A549 (cell line): ENCODE data around the gene TGOLN2. TPM values are rescaled to one million over a fixed set of nuclear protein-coding genes. Genes with fewer than 3 reads are reported as not detected.

Experiments used
- ATAC-seq, 2 experiments: fragments of 200-7000 bp in 1 of 2; fragments of >200 bp in 1 of 2; cut with Nextera tagmentation in 1 of 2; cut with Tn5 transposase in 1 of 2; 3 replicates each; pipeline versions ENCODE4 v1.8.0 to v1.9.1; 2018 to 2020; ENCODE audit warnings: mild to moderate bottlenecking in 1 of 2, moderate library complexity in 1 of 2
- CTCF ChIA-PET: fragments of 300-600 bp; sonication (Branson Sonifier 250); formaldehyde crosslinking; extraction: SDS; loops from one replicate; lab custom pipeline; 2021; ENCODE audit warnings: antibody characterized with exemption, inconsistent platforms; lab: Yijun Ruan, JAX
- POLR2A ChIA-PET: fragments of 350-600 bp; formaldehyde crosslinking; extraction: SDS; loops from one replicate; lab custom pipeline; 2021; ENCODE audit warnings: antibody characterized with exemption, inconsistent platforms; lab: Yijun Ruan, JAX
- DNase-seq, 2 experiments: peaks; one replicate each; pipeline versions ENCODE4 v3.0.0 to v3.0.0-alpha.2; 2011 to 2016; ENCODE audit warnings: low read depth in 1 of 2, low spot score in 1 of 2
- FAIRE-seq: peaks from 2 replicates; lab custom pipeline; 2011; peaks lifted over from hg19 to GRCh38; lab: Jason Lieb, UNC
- H3K27ac ChIP-seq, 2 experiments: fragments of >200 bp; sonication (Bioruptor Twin); formaldehyde crosslinking; 3 replicates each; pipeline ENCODE4 v1.5.1; 2016 to 2017
- H3K4me1 ChIP-seq: fragments of >200 bp; sonication (Bioruptor Twin); formaldehyde crosslinking; 3 replicates; pipeline ENCODE4 v1.6.1; 2016
- H3K4me2 ChIP-seq: fragments of >200 bp; sonication (Bioruptor Twin); formaldehyde crosslinking; 3 replicates; pipeline ENCODE4 v1.6.1; 2016
- H3K4me3 ChIP-seq: fragments of >200 bp; sonication (Bioruptor Twin); formaldehyde crosslinking; 3 replicates; pipeline ENCODE4 v1.5.1; 2016
- H3K9me3 ChIP-seq: fragments of >200 bp; sonication (Bioruptor Twin); formaldehyde crosslinking; 3 replicates; pipeline ENCODE4 v1.6.1; 2016
- CBX8 ChIP-seq: fragments of 200-600 bp; sonication (generic); IDR thresholded peaks from 2 replicates; pipeline ENCODE4 v1.6.1; 2016
- CHD2 ChIP-seq: fragments of 150-350 bp; IDR thresholded peaks from 2 replicates; pipeline ENCODE4 v1.6.1; 2014; ENCODE audit warnings: low read length; ENCODE audit not compliant: partially characterized antibody
- ESRRA ChIP-seq: fragments of 150-350 bp; IDR thresholded peaks from 2 replicates; pipeline ENCODE4 v1.6.1; 2014; ENCODE audit warnings: mild to moderate bottlenecking, low read length, borderline replicate concordance
- FOSB ChIP-seq: fragments of 250-450 bp; sonication (Bioruptor Pico); IDR thresholded peaks from 2 replicates; pipeline ENCODE4 v1.5.0; 2020; ENCODE audit warnings: mild to moderate bottlenecking, moderate library complexity
- FOXS1 ChIP-seq: fragments of 250-450 bp; sonication (Bioruptor Pico); IDR thresholded peaks from 2 replicates; pipeline ENCODE4 v1.5.0; 2020; ENCODE audit warnings: mild to moderate bottlenecking, moderate library complexity
- GATA3 ChIP-seq: IDR thresholded peaks from 2 replicates; pipeline ENCODE4 v1.6.1; 2012; ENCODE audit warnings: borderline replicate concordance
- HEYL ChIP-seq: fragments of 250-450 bp; sonication (Bioruptor Pico); IDR thresholded peaks from 2 replicates; pipeline ENCODE4 v1.8.0; 2021; ENCODE audit warnings: mild to moderate bottlenecking, moderate library complexity
- HOXB13 ChIP-seq: fragments of 250-450 bp; sonication (Bioruptor Pico); IDR thresholded peaks from 2 replicates; pipeline ENCODE4 v1.5.0; 2020; ENCODE audit warnings: low read depth, mild to moderate bottlenecking, moderate library complexity
- HOXB5 ChIP-seq: fragments of 250-450 bp; sonication (Bioruptor Pico); IDR thresholded peaks from 2 replicates; pipeline ENCODE4 v1.5.0; 2020; ENCODE audit warnings: mild to moderate bottlenecking, moderate library complexity
- JUN ChIP-seq, 2 experiments: fragments of >200 bp; sonication (Bioruptor Twin); formaldehyde crosslinking; IDR thresholded peaks; 2 replicates in 1 of 2; 3 replicates in 1 of 2; pipeline ENCODE4 v1.6.1; 2016 to 2017
- KDM5A ChIP-seq: fragments of 200-600 bp; sonication (generic); IDR thresholded peaks from 2 replicates; pipeline ENCODE4 v1.6.1; 2016; ENCODE audit warnings: antibody characterized with exemption, mild to moderate bottlenecking
- MYC ChIP-seq: IDR thresholded peaks from 2 replicates; pipeline ENCODE4 v1.6.1; 2012; ENCODE audit warnings: mild to moderate bottlenecking, inconsistent platforms, low read length, improper control_type of control experiment, borderline replicate concordance
- NFE2L2 ChIP-seq: fragments of 150-350 bp; conservative IDR thresholded peaks from 2 replicates; pipeline ENCODE4 v1.6.1; 2014; ENCODE audit warnings: low read length
- NR3C1 ChIP-seq: fragments of >200 bp; sonication (Bioruptor Twin); formaldehyde crosslinking; IDR thresholded peaks from 3 replicates; pipeline ENCODE4 v1.6.1; 2017
- PHF8 ChIP-seq: fragments of 200-600 bp; sonication (generic); IDR thresholded peaks from 2 replicates; pipeline ENCODE4 v1.6.1; 2016; ENCODE audit warnings: low read depth, mild to moderate bottlenecking, antibody characterized with exemption, moderate library complexity, borderline replicate concordance
- POLR2AphosphoS2 ChIP-seq: conservative IDR thresholded peaks from 2 replicates; pipeline ENCODE4 v1.6.1; 2012; ENCODE audit warnings: low read length, improper control_type of control experiment, inconsistent platforms
- RARB ChIP-seq: fragments of 250-450 bp; sonication (Bioruptor Pico); IDR thresholded peaks from 2 replicates; pipeline ENCODE4 v1.8.0; 2021; ENCODE audit warnings: mild to moderate bottlenecking, moderate library complexity
- RFX5 ChIP-seq: fragments of 450-650 bp; IDR thresholded peaks from 2 replicates; pipeline ENCODE4 v1.7.1; 2014; ENCODE audit warnings: antibody characterized with exemption, mild to moderate bottlenecking, moderate library complexity
- RNF2 ChIP-seq: fragments of 200-600 bp; sonication (generic); IDR thresholded peaks from 2 replicates; pipeline ENCODE4 v1.6.1; 2016; ENCODE audit warnings: low read depth, mild to moderate bottlenecking, antibody characterized with exemption, moderate library complexity, borderline replicate concordance
- TFCP2L1 ChIP-seq: fragments of 250-450 bp; sonication (Bioruptor Pico); IDR thresholded peaks from 2 replicates; pipeline ENCODE4 v1.5.0; 2021; ENCODE audit warnings: mild to moderate bottlenecking
- TP53 ChIP-seq: fragments of 250-450 bp; sonication (Bioruptor Pico); IDR thresholded peaks from 2 replicates; pipeline ENCODE4 v1.5.0; 2021; ENCODE audit warnings: mild to moderate bottlenecking, moderate library complexity
- ZC3H11A ChIP-seq: fragments of 450-650 bp; IDR thresholded peaks from 2 replicates; pipeline ENCODE4 v1.6.1; 2014; ENCODE audit warnings: antibody characterized with exemption, mild to moderate bottlenecking
- ZFP36 ChIP-seq: fragments of 450-650 bp; IDR thresholded peaks from 2 replicates; pipeline ENCODE4 v1.6.1; 2014; ENCODE audit warnings: borderline replicate concordance; ENCODE audit not compliant: partially characterized antibody
- ZNF302 ChIP-seq: fragments of 250-450 bp; sonication (Bioruptor Pico); IDR thresholded peaks from 2 replicates; pipeline ENCODE4 v1.9.0; 2021; ENCODE audit warnings: inconsistent platforms, mild to moderate bottlenecking, moderate library complexity
- WGBS: methylation state at CpG from one replicate; pipeline ENCODE4 v1.1.6; 2017; ENCODE audit errors: missing lambda C conversion rate; 5-methylcytosine and 5-hydroxymethylcytosine counted together
- polyA minus RNA-seq: library from RNA; depleted of rRNA, polyadenylated mRNA; stranded (reverse); fragments of >200 nt; gene quantifications from 2 replicates; pipeline ENCODE4 v1.2.3, GENCODE V29; 2011; rRNA and poly(A)+ RNA removed
- polyA plus RNA-seq, 4 experiments: library from polyadenylated mRNA; depleted of rRNA in 3 of 4; stranded (reverse); fragments of >200 nt; fragmentation: RNase III in 1 of 4; extraction: RNeasy Plus Mini Kit Qiagen cat#74134 plus additional on column Dnase treatment in 1 of 4; gene quantifications; 2 replicates in 3 of 4; 3 replicates in 1 of 4; pipeline ENCODE4 v1.2.3, GENCODE V29; 2011 to 2017
- TF ChIP-seq, protein P1 (sequence below): fragments of 200-600 bp; sonication (generic); IDR thresholded peaks from 2 replicates; pipeline ENCODE4 v1.6.1; 2016; ENCODE audit warnings: antibody characterized with exemption, mild to moderate bottlenecking, moderate library complexity
- TF ChIP-seq, protein P2 (sequence below): fragments of 150-350 bp; IDR thresholded peaks from 2 replicates; pipeline ENCODE4 v1.6.1; 2014; ENCODE audit warnings: low read depth, mild to moderate bottlenecking, low read length
- TF ChIP-seq, protein P3 (sequence below): fragments of >200 bp; sonication (Bioruptor Twin); formaldehyde crosslinking; IDR thresholded peaks from 2 replicates; pipeline ENCODE4 v1.6.1; 2016
- TF ChIP-seq, protein P4 (sequence below): fragments of >200 bp; sonication (Bioruptor Twin); formaldehyde crosslinking; IDR thresholded peaks from 3 replicates; pipeline ENCODE4 v1.6.1; 2016
- TF ChIP-seq, protein P5 (sequence below): IDR thresholded peaks from 2 replicates; pipeline ENCODE4 v1.6.1; 2012
- TF ChIP-seq, protein P6 (sequence below): IDR thresholded peaks from 2 replicates; pipeline ENCODE4 v1.6.1; 2012
- TF ChIP-seq, protein P7 (sequence below): fragments of 250-450 bp; sonication (Bioruptor Pico); IDR thresholded peaks from 2 replicates; pipeline ENCODE4 v1.5.0; 2020; ENCODE audit warnings: low read depth, mild to moderate bottlenecking, moderate library complexity

TGOLN2 gene
- polyA plus RNA-seq (2011; rRNA removed), result 159 and 177 TPM in 2 replicates
- 83.2 and 85.0 TPM in 2 replicates for polyA plus RNA-seq (2012; cell fraction: cytosol; rRNA removed)
- polyA plus RNA-seq (2012; cell fraction: nucleus; rRNA removed), result 54.5 and 62.1 TPM in 2 replicates
- 97.1 to 98.9 TPM (median 98.3 TPM) in 3 replicates for polyA plus RNA-seq (2017; fragmentation: RNase III; extraction: RNeasy Plus Mini Kit Qiagen cat#74134 plus additional on column Dnase treatment)
- polyA minus RNA-seq, result 54.7 and 65.4 TPM in 2 replicates

DNA sequence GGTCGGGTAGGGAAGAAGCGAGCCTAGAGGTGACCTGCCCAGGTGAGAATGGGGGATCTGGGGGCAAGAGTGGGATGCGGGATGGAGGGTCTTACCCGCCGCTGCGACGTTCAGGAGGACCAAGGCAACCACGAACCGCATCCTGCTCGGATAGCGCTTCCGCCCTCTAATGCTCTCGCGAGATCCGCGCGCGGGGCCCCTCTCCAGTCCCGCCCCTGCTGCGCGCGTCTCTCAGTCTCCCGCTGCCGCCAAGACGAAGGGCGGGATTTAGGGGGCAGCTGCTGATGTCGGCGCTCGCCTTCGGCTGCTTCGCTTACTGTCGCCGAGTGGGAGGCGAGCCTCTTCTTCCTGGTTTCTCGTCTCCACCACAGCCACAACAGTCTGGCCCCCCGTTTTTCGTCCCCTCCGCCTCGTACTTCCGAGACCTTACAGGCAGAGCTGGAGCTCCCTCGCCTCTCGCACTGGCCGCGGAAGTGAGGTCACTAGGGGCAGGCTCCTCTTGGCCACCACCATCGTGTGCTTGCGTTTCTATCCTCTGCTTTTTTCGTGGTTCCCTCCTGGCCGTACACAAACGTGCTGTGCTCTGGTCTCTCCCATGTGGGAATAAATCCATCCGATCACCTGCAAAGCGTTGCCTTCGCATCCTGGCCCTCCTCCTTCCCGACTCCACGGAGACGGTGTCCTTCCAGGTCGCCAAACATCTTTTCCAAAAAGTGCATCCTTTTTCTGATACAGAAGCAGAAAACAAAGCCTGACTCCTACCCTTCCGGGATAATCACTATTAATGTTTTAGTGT is at the start of gene TGOLN2:
Gene TGOLN2, minus strand, starts transcription at position 168 of the 796 bp plus-strand sequence. Its CDS starts 27 bp downstream, at position 141.
- CTCF ChIA-PET, result interaction anchor here (0.6 to 2.3 kb wide), 6 partner anchors 13 to 197 kb away, joined by 3 to 9 read pairs (median 4); partner anchors contain the start of genes ELMOD3 and RETSAT
- no peak for FAIRE-seq
- peak; percentile 94 to 98 for DNase-seq
- no peaks in the 10 kb centered on the region for H3K9me3 ChIP-seq
- H3K4me3 ChIP-seq, result peak within 1 kb of the TSS; percentile 65
- H3K4me1 ChIP-seq, result peaks cover 33% of the 10 kb centered on the region
- POLR2A ChIA-PET, result interaction anchor here (0.6 to 2.0 kb wide), 20 partner anchors 10 to 894 kb away, joined by 3 to 31 read pairs (median 5); partner anchors contain the start of genes ELMOD3, MAT2A, RETSAT and RNF181
- H3K27ac ChIP-seq, result peak within 1 kb of the TSS; percentile 90 to 95
- WGBS, result 1% methylated on average over 57 of the region's 57 CpGs
- H3K4me2 ChIP-seq, result peak within 1 kb of the TSS; percentile 96
- peak; percentile 99 for ATAC-seq
- TF ChIP-seq, protein P1, sequence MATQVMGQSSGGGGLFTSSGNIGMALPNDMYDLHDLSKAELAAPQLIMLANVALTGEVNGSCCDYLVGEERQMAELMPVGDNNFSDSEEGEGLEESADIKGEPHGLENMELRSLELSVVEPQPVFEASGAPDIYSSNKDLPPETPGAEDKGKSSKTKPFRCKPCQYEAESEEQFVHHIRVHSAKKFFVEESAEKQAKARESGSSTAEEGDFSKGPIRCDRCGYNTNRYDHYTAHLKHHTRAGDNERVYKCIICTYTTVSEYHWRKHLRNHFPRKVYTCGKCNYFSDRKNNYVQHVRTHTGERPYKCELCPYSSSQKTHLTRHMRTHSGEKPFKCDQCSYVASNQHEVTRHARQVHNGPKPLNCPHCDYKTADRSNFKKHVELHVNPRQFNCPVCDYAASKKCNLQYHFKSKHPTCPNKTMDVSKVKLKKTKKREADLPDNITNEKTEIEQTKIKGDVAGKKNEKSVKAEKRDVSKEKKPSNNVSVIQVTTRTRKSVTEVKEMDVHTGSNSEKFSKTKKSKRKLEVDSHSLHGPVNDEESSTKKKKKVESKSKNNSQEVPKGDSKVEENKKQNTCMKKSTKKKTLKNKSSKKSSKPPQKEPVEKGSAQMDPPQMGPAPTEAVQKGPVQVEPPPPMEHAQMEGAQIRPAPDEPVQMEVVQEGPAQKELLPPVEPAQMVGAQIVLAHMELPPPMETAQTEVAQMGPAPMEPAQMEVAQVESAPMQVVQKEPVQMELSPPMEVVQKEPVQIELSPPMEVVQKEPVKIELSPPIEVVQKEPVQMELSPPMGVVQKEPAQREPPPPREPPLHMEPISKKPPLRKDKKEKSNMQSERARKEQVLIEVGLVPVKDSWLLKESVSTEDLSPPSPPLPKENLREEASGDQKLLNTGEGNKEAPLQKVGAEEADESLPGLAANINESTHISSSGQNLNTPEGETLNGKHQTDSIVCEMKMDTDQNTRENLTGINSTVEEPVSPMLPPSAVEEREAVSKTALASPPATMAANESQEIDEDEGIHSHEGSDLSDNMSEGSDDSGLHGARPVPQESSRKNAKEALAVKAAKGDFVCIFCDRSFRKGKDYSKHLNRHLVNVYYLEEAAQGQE, result peak; percentile 96
- TF ChIP-seq RARB (CRISPR knock-in tag), result peak; percentile 77
- peak; percentile 65 for TF ChIP-seq GATA3
- TF ChIP-seq CBX8, result no peak
- TF ChIP-seq, protein P2, sequence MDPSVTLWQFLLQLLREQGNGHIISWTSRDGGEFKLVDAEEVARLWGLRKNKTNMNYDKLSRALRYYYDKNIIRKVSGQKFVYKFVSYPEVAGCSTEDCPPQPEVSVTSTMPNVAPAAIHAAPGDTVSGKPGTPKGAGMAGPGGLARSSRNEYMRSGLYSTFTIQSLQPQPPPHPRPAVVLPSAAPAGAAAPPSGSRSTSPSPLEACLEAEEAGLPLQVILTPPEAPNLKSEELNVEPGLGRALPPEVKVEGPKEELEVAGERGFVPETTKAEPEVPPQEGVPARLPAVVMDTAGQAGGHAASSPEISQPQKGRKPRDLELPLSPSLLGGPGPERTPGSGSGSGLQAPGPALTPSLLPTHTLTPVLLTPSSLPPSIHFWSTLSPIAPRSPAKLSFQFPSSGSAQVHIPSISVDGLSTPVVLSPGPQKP, result no peak
- no peak for TF ChIP-seq TFCP2L1 (CRISPR knock-in tag)
- TF ChIP-seq ESRRA, result no peak
- no peak for TF ChIP-seq ZNF302 (CRISPR knock-in tag)
- no peak for TF ChIP-seq ZC3H11A
- no peak for TF ChIP-seq TP53 (CRISPR knock-in tag)
- no peak for TF ChIP-seq KDM5A
- no peak for TF ChIP-seq RNF2
- TF ChIP-seq, protein P3, sequence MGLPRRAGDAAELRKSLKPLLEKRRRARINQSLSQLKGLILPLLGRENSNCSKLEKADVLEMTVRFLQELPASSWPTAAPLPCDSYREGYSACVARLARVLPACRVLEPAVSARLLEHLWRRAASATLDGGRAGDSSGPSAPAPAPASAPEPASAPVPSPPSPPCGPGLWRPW, result no peak
- TF ChIP-seq NR3C1, result no peak
- TF ChIP-seq MYC, result no peak
- peak; percentile 56; the same call in 1 of the 2 replicates for TF ChIP-seq RFX5
- peak; percentile 40; the same call in 1 of the 2 replicates for TF ChIP-seq HOXB5 (CRISPR knock-in tag)
- TF ChIP-seq, protein P4, sequence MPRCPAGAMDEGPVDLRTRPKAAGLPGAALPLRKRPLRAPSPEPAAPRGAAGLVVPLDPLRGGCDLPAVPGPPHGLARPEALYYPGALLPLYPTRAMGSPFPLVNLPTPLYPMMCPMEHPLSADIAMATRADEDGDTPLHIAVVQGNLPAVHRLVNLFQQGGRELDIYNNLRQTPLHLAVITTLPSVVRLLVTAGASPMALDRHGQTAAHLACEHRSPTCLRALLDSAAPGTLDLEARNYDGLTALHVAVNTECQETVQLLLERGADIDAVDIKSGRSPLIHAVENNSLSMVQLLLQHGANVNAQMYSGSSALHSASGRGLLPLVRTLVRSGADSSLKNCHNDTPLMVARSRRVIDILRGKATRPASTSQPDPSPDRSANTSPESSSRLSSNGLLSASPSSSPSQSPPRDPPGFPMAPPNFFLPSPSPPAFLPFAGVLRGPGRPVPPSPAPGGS, result peak; percentile 99
- TF ChIP-seq HEYL (CRISPR knock-in tag), result no peak
- TF ChIP-seq HOXB13, result peak; percentile 62; the same call in 1 of the 2 replicates
- peak; percentile 97 for TF ChIP-seq PHF8
- no peak for TF ChIP-seq ZFP36
- no peak for TF ChIP-seq NFE2L2
- TF ChIP-seq FOSB, result no peak
- TF ChIP-seq CHD2, result peak; percentile 96
- no peak for TF ChIP-seq FOXS1 (CRISPR knock-in tag)
- peak; percentile 96 to 99 for TF ChIP-seq JUN (IDR thresholded peaks at IDR 0.05)
- TF ChIP-seq, protein P5, sequence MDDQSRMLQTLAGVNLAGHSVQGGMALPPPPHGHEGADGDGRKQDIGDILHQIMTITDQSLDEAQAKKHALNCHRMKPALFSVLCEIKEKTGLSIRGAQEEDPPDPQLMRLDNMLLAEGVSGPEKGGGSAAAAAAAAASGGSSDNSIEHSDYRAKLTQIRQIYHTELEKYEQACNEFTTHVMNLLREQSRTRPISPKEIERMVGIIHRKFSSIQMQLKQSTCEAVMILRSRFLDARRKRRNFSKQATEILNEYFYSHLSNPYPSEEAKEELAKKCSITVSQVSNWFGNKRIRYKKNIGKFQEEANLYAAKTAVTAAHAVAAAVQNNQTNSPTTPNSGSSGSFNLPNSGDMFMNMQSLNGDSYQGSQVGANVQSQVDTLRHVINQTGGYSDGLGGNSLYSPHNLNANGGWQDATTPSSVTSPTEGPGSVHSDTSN, result peak; percentile 59; the same call in 1 of the 2 replicates
- TF ChIP-seq, protein P6, sequence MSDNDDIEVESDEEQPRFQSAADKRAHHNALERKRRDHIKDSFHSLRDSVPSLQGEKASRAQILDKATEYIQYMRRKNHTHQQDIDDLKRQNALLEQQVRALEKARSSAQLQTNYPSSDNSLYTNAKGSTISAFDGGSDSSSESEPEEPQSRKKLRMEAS, result peak; percentile 91
- TF ChIP-seq, protein P7, sequence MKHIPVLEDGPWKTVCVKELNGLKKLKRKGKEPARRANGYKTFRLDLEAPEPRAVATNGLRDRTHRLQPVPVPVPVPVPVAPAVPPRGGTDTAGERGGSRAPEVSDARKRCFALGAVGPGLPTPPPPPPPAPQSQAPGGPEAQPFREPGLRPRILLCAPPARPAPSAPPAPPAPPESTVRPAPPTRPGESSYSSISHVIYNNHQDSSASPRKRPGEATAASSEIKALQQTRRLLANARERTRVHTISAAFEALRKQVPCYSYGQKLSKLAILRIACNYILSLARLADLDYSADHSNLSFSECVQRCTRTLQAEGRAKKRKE (CRISPR knock-in tag), result 0 out of 2 replicates have a peak, but pooled peaks have one; percentile 14
- TF ChIP-seq POLR2AphosphoS2, result no peak
